GM21717 (cell line): Measurements from ENCODE around the gene BMP5.

Source experiments
- ATAC-seq: cut with Tn5 transposase; IDR thresholded peaks from one replicate; pipeline ENCODE4 v1.9.1; 2021; ENCODE audit warnings: mild to moderate bottlenecking, moderate library complexity; ENCODE audit not compliant: unreplicated experiment

Gene BMP5

GRCh38 chr6:55818482-55818881 is 56.9 kb downstream of the BMP5 start:
- ATAC-seq: no peak

- ATAC-seq: no peak
These were observed 62.9 kb downstream of the BMP5 start for GRCh38 chr6:55812509-55812908.

- ATAC-seq: no peak
These were observed 64.3 kb downstream of the BMP5 start for GRCh38 chr6:55811074-55811473.

GRCh38 chr6:55802259-55802658 is 73.1 kb downstream of the BMP5 start:
- no peak for ATAC-seq

GRCh38 chr6:55798571-55798970 is 76.8 kb downstream of the BMP5 start:
- ATAC-seq: no peak

GRCh38 chr6:55794136-55794812 is 81.1 kb downstream of the BMP5 start:
- no peak for ATAC-seq

GRCh38 chr6:55785273-55785672 is 90.1 kb downstream of the BMP5 start:
- ATAC-seq: no peak

- no peak for ATAC-seq
These were observed 93.1 kb downstream of the BMP5 start for GRCh38 chr6:55782275-55782674.

GRCh38 chr6:55778705-55779104 is 96.7 kb downstream of the BMP5 start:
- ATAC-seq: no peak

- ATAC-seq: no peak
These were observed 97.9 kb downstream of the BMP5 start for GRCh38 chr6:55777469-55777868.

- ATAC-seq: no peak
These were observed 99.3 kb downstream of the BMP5 start for GRCh38 chr6:55776113-55776512.

GRCh38 chr6:55775029-55775318 is 100.4 kb downstream of the BMP5 start:
- no peak for ATAC-seq

- no peak for ATAC-seq
These were observed 100.9 kb downstream of the BMP5 start for GRCh38 chr6:55774286-55775028.

- no peak for ATAC-seq
These were observed 101.7 kb downstream of the BMP5 start for GRCh38 chr6:55773620-55774216.

- no peak for ATAC-seq
These were observed 102.7 kb downstream of the BMP5 start for GRCh38 chr6:55772730-55773129.

GRCh38 chr6:55759536-55759935 is 115.9 kb downstream of the BMP5 start:
- no peak for ATAC-seq

- ATAC-seq: no peak
These were observed 117.0 kb downstream of the BMP5 start for GRCh38 chr6:55758156-55758937.

GRCh38 chr6:55756531-55757031 is 118.8 kb downstream of the BMP5 start:
- no peak for ATAC-seq

GRCh38 chr6:55748880-55749279 is 126.5 kb downstream of the BMP5 start:
- ATAC-seq: no peak

- ATAC-seq: no peak
These were observed 128.9 kb downstream of the BMP5 start for GRCh38 chr6:55746473-55746872.

GRCh38 chr6:55734256-55734655 is 141.1 kb downstream of the BMP5 start:
- no peak for ATAC-seq
